ENCODE measurements around the gene DLG2. TPM values are rescaled to one million over a fixed set of nuclear protein-coding genes. Genes with fewer than 3 reads are reported as not detected.

The DLG2 gene
- total and polyA plus RNA-seq, 4 experiments from 2014 or later, result 0.78 to 2.7 (median 1.9) TPM

DNA sequence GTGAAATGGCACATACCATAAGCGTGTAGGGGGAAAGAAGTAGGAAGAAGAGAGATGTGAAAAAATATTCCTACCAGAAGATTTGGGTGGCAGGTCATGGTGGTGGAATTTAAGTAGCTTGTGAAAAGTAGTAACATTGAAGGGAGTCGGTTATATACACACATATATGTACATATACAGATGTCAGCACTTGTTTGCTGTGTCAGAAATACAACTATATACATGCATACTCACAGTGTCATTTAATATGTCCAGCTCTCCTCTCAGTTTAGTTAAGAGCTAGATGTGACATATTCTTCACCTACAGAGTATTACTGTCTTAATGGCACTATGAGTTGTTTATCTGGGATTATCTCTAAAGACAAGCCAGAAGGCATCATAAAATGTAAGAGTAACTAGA, 1353.6 kb downstream of the DLG2 start:
- H3K27ac Mint-ChIP-seq, result no peak overlapping the region
- H3K27me3 Mint-ChIP-seq, result no peaks in the 10 kb centered on the region
- no peaks in the 10 kb centered on the region for H3K9me3 ChIP-seq (ENCODE audit: control insufficient read depth in 1 of 2, low read length in 2 of 2)
- H3K27ac ChIP-seq (ENCODE audit: low read depth, low read length), result no peak overlapping the region
- no peaks in the 10 kb centered on the region for H3K36me3 ChIP-seq (ENCODE audit: insufficient read depth, low read length)
- H3K4me3 Mint-ChIP-seq, result no peak overlapping the region
- no peaks in the 10 kb centered on the region for H3K4me1 ChIP-seq (ENCODE audit: insufficient read depth, low read length)
- no peaks in the 10 kb centered on the region for H3K4me1 Mint-ChIP-seq
- no peaks in the 10 kb centered on the region for H3K36me3 Mint-ChIP-seq
- intact Hi-C loops (cut with micrococcal nuclease), result no loop called here
- no peak for DNase-seq
- H3K4me3 ChIP-seq (ENCODE audit: low read length in 2 of 2), result no peak overlapping the region
- ChIA-PET POLR2A (ENCODE audit: partially characterized antibody) (no interaction called here), CTCF (ENCODE audit: partially characterized antibody) (no interaction called here)
- peaks cover 0 to 31% (median 4%) of the 10 kb centered on the region in 8 donors for H3K9me3 Mint-ChIP-seq
- H3K27me3 ChIP-seq (ENCODE audit: insufficient read depth, low read length), result no peaks in the 10 kb centered on the region

DNA sequence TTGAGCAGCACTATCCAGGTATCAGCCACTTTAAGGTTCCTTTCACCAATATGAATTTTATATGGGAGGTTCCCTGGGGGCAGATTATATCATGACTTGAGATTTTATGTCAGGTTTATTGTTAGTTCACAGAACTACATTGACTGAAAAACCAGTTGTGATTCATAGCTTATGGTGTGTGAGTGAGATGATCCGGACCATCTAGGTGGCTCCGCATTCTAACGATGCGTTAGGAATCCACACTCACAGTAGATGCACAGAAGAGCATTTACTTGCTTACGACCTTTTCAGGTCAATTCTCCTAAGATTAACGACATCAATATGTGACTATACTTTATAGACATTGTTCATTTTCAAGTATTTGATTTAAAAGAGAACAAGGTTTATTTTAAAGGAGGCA, 1356.7 kb downstream of the DLG2 start:
- Mint-ChIP-seq H3K4me3 (no peak overlapping the region), H3K9me3 (peaks cover 0 to 19% (median 5%) of the 10 kb centered on the region in 8 donors), H3K27ac (no peak overlapping the region), H3K36me3 (no peaks in the 10 kb centered on the region), H3K27me3 (no peaks in the 10 kb centered on the region), H3K4me1 (no peaks in the 10 kb centered on the region)
- Histone ChIP-seq H3K4me1 (ENCODE audit: insufficient read depth, low read length) (no peaks in the 10 kb centered on the region), H3K36me3 (ENCODE audit: insufficient read depth, low read length) (no peaks in the 10 kb centered on the region), H3K4me3 (ENCODE audit: low read length in 2 of 2) (no peak overlapping the region), H3K27ac (ENCODE audit: low read depth, low read length) (no peak overlapping the region), H3K27me3 (ENCODE audit: insufficient read depth, low read length) (no peaks in the 10 kb centered on the region), H3K9me3 (ENCODE audit: control insufficient read depth in 1 of 2, low read length in 2 of 2) (no peaks in the 10 kb centered on the region)
- POLR2A ChIA-PET (ENCODE audit: partially characterized antibody), result no interaction called here
- CTCF ChIA-PET (ENCODE audit: partially characterized antibody), result no interaction called here
- no peak for DNase-seq
- intact Hi-C loops (cut with micrococcal nuclease), result no loop called here

DNA sequence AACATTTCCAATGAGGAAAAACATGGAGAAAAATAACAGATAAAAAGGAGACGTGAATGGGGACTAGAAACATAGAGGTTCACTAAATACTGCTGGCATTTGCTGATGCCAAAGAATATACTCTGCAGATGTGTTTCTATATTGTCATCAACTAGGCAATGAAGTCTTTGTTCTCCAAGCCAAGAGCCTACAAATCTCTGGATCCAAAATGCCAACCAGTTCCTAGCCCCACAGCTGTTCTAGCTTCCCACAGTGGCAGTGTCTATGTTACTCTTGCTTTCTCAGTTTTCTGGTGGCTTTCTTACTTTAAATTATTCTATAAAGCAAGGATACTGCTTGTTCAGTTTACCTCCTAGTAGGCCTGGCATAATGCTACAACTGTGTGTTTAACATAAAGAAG, 1363.1 kb downstream of the DLG2 start:
- no peak for DNase-seq
- H3K4me3 Mint-ChIP-seq, result no peak overlapping the region
- Histone ChIP-seq H3K9me3 (ENCODE audit: control insufficient read depth in 1 of 2, low read length in 2 of 2) (no peaks in the 10 kb centered on the region), H3K4me1 (ENCODE audit: insufficient read depth, low read length) (no peaks in the 10 kb centered on the region), H3K4me3 (ENCODE audit: low read length in 2 of 2) (no peak overlapping the region), H3K27me3 (ENCODE audit: insufficient read depth, low read length) (no peaks in the 10 kb centered on the region), H3K27ac (ENCODE audit: low read depth, low read length) (no peak overlapping the region), H3K36me3 (ENCODE audit: insufficient read depth, low read length) (no peaks in the 10 kb centered on the region)
- no peak overlapping the region for H3K27ac Mint-ChIP-seq
- peaks cover 0 to 19% (median 5%) of the 10 kb centered on the region in 8 donors for H3K9me3 Mint-ChIP-seq
- POLR2A ChIA-PET (ENCODE audit: partially characterized antibody), result no interaction called here
- intact Hi-C loops (cut with micrococcal nuclease), result no loop called here
- no peaks in the 10 kb centered on the region for H3K36me3 Mint-ChIP-seq
- H3K4me1 Mint-ChIP-seq, result no peaks in the 10 kb centered on the region
- CTCF ChIA-PET (ENCODE audit: partially characterized antibody), result no interaction called here
- no peaks in the 10 kb centered on the region for H3K27me3 Mint-ChIP-seq

DNA sequence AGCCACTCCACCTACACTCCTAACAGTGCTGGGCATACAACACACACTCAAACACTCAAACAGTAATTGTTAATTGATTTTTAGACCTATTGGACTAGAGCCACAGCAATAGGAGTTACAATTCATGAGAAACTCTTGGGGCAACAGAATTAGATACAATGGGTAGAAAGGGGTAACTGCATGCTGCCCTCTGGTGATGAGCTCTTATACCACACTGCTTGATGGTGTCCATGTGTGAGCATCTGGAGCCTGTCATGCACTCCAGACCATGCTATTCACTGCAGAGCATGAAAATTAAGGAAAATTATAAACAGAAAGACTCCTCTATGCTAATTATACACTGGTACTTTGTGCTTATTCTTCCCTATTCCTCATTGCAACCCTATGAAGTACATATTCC, 1365.4 kb downstream of the DLG2 start:
- no peak overlapping the region for H3K27ac Mint-ChIP-seq
- Histone ChIP-seq H3K4me1 (ENCODE audit: insufficient read depth, low read length) (no peaks in the 10 kb centered on the region), H3K27ac (ENCODE audit: low read depth, low read length) (no peak overlapping the region), H3K36me3 (ENCODE audit: insufficient read depth, low read length) (no peaks in the 10 kb centered on the region), H3K27me3 (ENCODE audit: insufficient read depth, low read length) (no peaks in the 10 kb centered on the region), H3K9me3 (ENCODE audit: control insufficient read depth in 1 of 2, low read length in 2 of 2) (no peaks in the 10 kb centered on the region), H3K4me3 (ENCODE audit: low read length in 2 of 2) (no peak overlapping the region)
- intact Hi-C loops (cut with micrococcal nuclease), result no loop called here
- H3K9me3 Mint-ChIP-seq, result peaks cover 0 to 15% (median 6%) of the 10 kb centered on the region in 8 donors
- H3K4me1 Mint-ChIP-seq, result no peaks in the 10 kb centered on the region
- no peak for DNase-seq
- no peaks in the 10 kb centered on the region for H3K27me3 Mint-ChIP-seq
- no peaks in the 10 kb centered on the region for H3K36me3 Mint-ChIP-seq
- no peak overlapping the region for H3K4me3 Mint-ChIP-seq
- ChIA-PET CTCF (ENCODE audit: partially characterized antibody) (no interaction called here), POLR2A (ENCODE audit: partially characterized antibody) (no interaction called here)

DNA sequence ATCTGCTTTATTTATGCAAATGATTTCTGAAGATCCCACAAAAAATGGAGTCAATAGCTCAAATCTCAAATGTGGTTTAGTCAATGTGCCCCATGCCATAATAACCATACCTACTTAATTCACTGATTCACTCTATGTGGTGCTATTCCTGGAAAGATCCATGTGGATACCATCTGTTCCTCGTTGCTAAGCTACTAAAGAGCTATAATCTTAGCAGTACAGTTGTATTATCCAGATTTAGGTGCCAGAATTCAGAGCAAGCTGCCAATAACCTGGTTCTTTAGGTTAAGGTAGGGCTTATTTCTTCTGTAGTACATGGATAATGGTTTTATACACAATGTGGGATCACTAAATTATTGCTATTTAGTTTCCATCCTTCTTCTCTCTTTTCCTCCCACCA, 1366.3 kb downstream of the DLG2 start:
- intact Hi-C loops (cut with micrococcal nuclease), result no loop called here
- no peak overlapping the region for H3K27ac Mint-ChIP-seq
- Histone ChIP-seq H3K9me3 (ENCODE audit: control insufficient read depth in 1 of 2, low read length in 2 of 2) (no peaks in the 10 kb centered on the region), H3K4me1 (ENCODE audit: insufficient read depth, low read length) (no peaks in the 10 kb centered on the region), H3K27me3 (ENCODE audit: insufficient read depth, low read length) (no peaks in the 10 kb centered on the region), H3K4me3 (ENCODE audit: low read length in 2 of 2) (no peak overlapping the region), H3K27ac (ENCODE audit: low read depth, low read length) (no peak overlapping the region), H3K36me3 (ENCODE audit: insufficient read depth, low read length) (no peaks in the 10 kb centered on the region)
- ChIA-PET CTCF (ENCODE audit: partially characterized antibody) (no interaction called here), POLR2A (ENCODE audit: partially characterized antibody) (no interaction called here)
- H3K4me3 Mint-ChIP-seq, result no peak overlapping the region
- no peaks in the 10 kb centered on the region for H3K36me3 Mint-ChIP-seq
- no peaks in the 10 kb centered on the region for H3K4me1 Mint-ChIP-seq
- H3K27me3 Mint-ChIP-seq, result no peaks in the 10 kb centered on the region
- H3K9me3 Mint-ChIP-seq, result peaks cover 0 to 18% (median 7%) of the 10 kb centered on the region in 8 donors
- no peak for DNase-seq

DNA sequence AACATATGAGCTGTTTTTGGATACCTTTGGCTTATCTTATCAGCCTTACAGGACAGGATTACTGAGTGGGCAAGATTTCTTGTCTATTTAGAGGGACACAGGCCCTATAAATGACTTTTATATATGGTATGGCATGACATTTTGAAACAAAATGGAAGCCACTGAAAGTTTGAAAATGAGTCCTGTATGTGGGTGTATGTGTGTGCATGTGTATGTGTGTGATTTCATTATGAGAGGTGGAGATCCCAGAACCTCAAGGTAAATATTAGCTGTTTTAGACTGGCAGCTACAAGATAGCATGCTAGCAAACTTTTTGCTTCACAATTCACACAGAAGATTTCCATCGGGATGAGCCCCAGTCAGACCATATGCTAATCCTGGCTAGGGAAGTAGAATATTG, 1370.5 kb downstream of the DLG2 start:
- no peaks in the 10 kb centered on the region for H3K9me3 ChIP-seq (ENCODE audit: control insufficient read depth in 1 of 2, low read length in 2 of 2)
- Mint-ChIP-seq H3K36me3 (no peaks in the 10 kb centered on the region), H3K27ac (no peak overlapping the region), H3K4me3 (no peak overlapping the region), H3K4me1 (no peaks in the 10 kb centered on the region), H3K27me3 (no peaks in the 10 kb centered on the region), H3K9me3 (peaks cover 0 to 21% (median 12%) of the 10 kb centered on the region in 8 donors)
- no peaks in the 10 kb centered on the region for H3K27me3 ChIP-seq (ENCODE audit: insufficient read depth, low read length)
- ChIA-PET CTCF (ENCODE audit: partially characterized antibody) (no interaction called here), POLR2A (ENCODE audit: partially characterized antibody) (no interaction called here)
- no peaks in the 10 kb centered on the region for H3K4me1 ChIP-seq (ENCODE audit: insufficient read depth, low read length)
- H3K4me3 ChIP-seq (ENCODE audit: low read length in 2 of 2), result no peak overlapping the region
- intact Hi-C loops (cut with micrococcal nuclease), result loop anchor here (10.0 kb wide), 1 partner anchor 62 kb away; no protein-coding TSS in a partner anchor
- H3K27ac ChIP-seq (ENCODE audit: low read depth, low read length), result no peak overlapping the region
- no peak for DNase-seq
- H3K36me3 ChIP-seq (ENCODE audit: insufficient read depth, low read length), result no peaks in the 10 kb centered on the region

DNA sequence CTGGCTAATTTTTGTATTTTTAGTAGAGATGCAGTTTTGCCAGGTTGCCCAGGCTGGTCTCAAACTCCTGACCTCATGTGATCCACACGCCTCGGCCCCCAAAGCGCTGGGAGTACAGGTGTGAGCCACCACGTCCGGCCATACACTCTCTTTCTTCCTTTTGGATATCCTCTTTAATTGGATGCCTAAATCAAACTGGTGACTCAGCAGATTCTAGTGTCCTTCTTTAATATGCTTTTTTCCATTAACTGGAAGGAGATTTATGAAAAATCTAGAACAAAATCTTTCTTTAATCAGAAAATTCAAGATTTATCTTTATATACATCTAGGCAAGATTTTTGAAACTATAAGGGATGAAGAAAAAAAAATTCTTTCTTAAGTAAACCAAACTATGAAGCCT, 1371.7 kb downstream of the DLG2 start:
- Mint-ChIP-seq H3K4me1 (no peaks in the 10 kb centered on the region), H3K36me3 (no peaks in the 10 kb centered on the region), H3K9me3 (peaks cover 0 to 18% (median 11%) of the 10 kb centered on the region in 8 donors), H3K4me3 (no peak overlapping the region), H3K27me3 (no peaks in the 10 kb centered on the region), H3K27ac (no peak overlapping the region)
- Histone ChIP-seq H3K27ac (ENCODE audit: low read depth, low read length) (no peak overlapping the region), H3K4me3 (ENCODE audit: low read length in 2 of 2) (no peak overlapping the region), H3K36me3 (ENCODE audit: insufficient read depth, low read length) (no peaks in the 10 kb centered on the region), H3K4me1 (ENCODE audit: insufficient read depth, low read length) (no peaks in the 10 kb centered on the region), H3K9me3 (ENCODE audit: control insufficient read depth in 1 of 2, low read length in 2 of 2) (no peaks in the 10 kb centered on the region), H3K27me3 (ENCODE audit: insufficient read depth, low read length) (no peaks in the 10 kb centered on the region)
- no peak for DNase-seq
- intact Hi-C loops (cut with micrococcal nuclease), result loop anchor here (10.0 kb wide), 1 partner anchor 61 kb away; no protein-coding TSS in a partner anchor
- ChIA-PET CTCF (ENCODE audit: partially characterized antibody) (no interaction called here), POLR2A (ENCODE audit: partially characterized antibody) (no interaction called here)

All from CD4-positive, alpha-beta memory T cell (primary cell).